ENCODE measurements around the gene THG1L. TPM values are rescaled to one million over a fixed set of nuclear protein-coding genes. Genes with fewer than 3 reads are reported as not detected.

Gene THG1L
- total and polyA plus RNA-seq, 2 donors (not counting 1 experiment from before 2014, with no cell fraction given), result 5.1 to 14.6 TPM

GRCh38 chr5:157718519-157718918, 12.7 kb upstream of the THG1L start:
- Mint-ChIP-seq H3K4me3 (peak overlapping the region; percentile 18), H3K27me3 (no peaks in the 10 kb centered on the region), H3K4me1 (peaks cover 15% of the 10 kb centered on the region), H3K9me3 (ENCODE audit: insufficient read depth) (no peaks in the 10 kb centered on the region), H3K27ac (peak overlapping the region; percentile 42)
- Histone ChIP-seq H3K9me3 (ENCODE audit: control extremely low read depth in 1 of 3, control insufficient read depth in 2 of 3, insufficient read depth in 1 of 3, low read length in 2 of 3) (no peaks in the 10 kb centered on the region), H3K79me2 (ENCODE audit: control insufficient read depth, insufficient read depth, low read length) (peaks cover 24% of the 10 kb centered on the region), H3K4me3 (ENCODE audit: control extremely low read depth in 1 of 5, extremely low read depth in 1 of 5, insufficient read depth in 1 of 5, low read depth in 2 of 5, low read length in 4 of 5) (no peak overlapping the region), H3K9ac (ENCODE audit: low read length) (no peak overlapping the region), H3K4me2 (replicated peaks; ENCODE audit: low read depth, low read length, poor library complexity, severe bottlenecking) (peak overlapping the region; percentile 45), H4K20me1 (ENCODE audit: control insufficient read depth, insufficient read depth, low read length, poor library complexity, severe bottlenecking) (no peaks in the 10 kb centered on the region), H3K27me3 (replicated peaks in 1 of 4; ENCODE audit: control extremely low read depth in 1 of 4, control insufficient read depth in 3 of 4, insufficient read depth in 4 of 4, low read length in 3 of 4) (no peaks in the 10 kb centered on the region), H3K4me1 (ENCODE audit: control insufficient read depth in 2 of 2, insufficient read depth in 2 of 2, low read length in 2 of 2) (peaks cover 19 to 20% of the 10 kb centered on the region in 2 donors), H3K27ac (ENCODE audit: low read length in 2 of 2) (peak overlapping the region in 1 of 2 donors; percentile 30), H3K36me3 (replicated peaks in 1 of 2; ENCODE audit: control extremely low read depth in 1 of 2, control insufficient read depth in 1 of 2, extremely low read depth in 1 of 2, insufficient read depth in 2 of 2, low read length in 1 of 2) (no peaks in the 10 kb centered on the region), H2AFZ (ENCODE audit: insufficient read depth, low read depth, low read length, poor library complexity, severe bottlenecking) (peak overlapping the region; percentile 60)
- ChIA-PET CTCF (interaction anchor here (0.7 to 5.7 kb wide), 58 partner anchors 10 to 570 kb away, joined by 3 to 119 read pairs (median 4); partner anchors contain the start of genes LSM11 and THG1L), POLR2A (interaction anchor here (0.7 kb wide), 1 partner anchor 29 kb away, joined by 3 read pairs; no protein-coding TSS in a partner anchor)
- intact Hi-C loops (cut with micrococcal nuclease), result loop anchor here (1.0 to 5.0 kb wide), 8 partner anchors 11 to 390 kb away; partner anchors contain the start of gene LSM11
- peak; percentile 80 for TF ChIP-seq CTCF (IDR thresholded peaks at IDR 0.05)
- TF ChIP-seq EZH2 (IDR thresholded peaks at IDR 0.05; ENCODE audit: borderline replicate concordance, insufficient read depth, low read depth, low read length, poor library complexity, severe bottlenecking), result no peak
- peak; percentile 74 for DNase-seq
- WGBS (ENCODE audit: insufficient coverage), result 13% methylated on average over 3 of the region's 4 CpGs
- peak; percentile 95 for ATAC-seq (ENCODE audit: low read depth)

DNA sequence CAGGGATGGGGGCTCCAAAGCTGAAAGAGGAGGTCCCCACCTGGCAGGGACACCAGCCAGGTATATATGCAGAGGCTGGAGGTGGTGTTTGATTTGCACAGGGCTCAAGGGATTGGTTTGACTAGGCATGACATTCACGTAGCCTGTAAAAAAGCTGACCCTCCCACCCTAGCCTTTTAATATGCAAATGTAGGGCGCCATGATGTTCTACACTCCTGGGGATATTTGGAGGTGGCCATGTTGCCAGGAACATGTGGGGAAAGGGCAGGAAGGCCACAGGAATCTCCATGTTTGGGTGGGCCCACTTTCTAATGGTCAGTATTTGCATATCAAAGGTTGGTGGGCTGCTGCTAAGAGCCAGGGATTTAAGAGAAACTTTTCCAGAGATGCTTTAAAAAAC, 12.0 kb upstream of the THG1L start:
- CTCF ChIA-PET, result interaction anchor here (0.7 to 5.7 kb wide), 42 partner anchors 9 to 394 kb away, joined by 3 to 119 read pairs (median 5); partner anchors contain the start of genes LSM11 and THG1L
- DNase-seq (no peak), ATAC-seq (ENCODE audit: low read depth) (no peak)
- Mint-ChIP-seq H3K4me1 (peaks cover 18% of the 10 kb centered on the region), H3K27ac (no peak overlapping the region), H3K4me3 (no peak overlapping the region), H3K27me3 (no peaks in the 10 kb centered on the region), H3K9me3 (ENCODE audit: insufficient read depth) (no peaks in the 10 kb centered on the region)
- H3K4me2 ChIP-seq (replicated peaks; ENCODE audit: low read depth, low read length, poor library complexity, severe bottlenecking), result no peak overlapping the region
- WGBS (ENCODE audit: insufficient coverage), result 100% methylated on average over 1 of the region's 2 CpGs
- POLR2A ChIA-PET, result interaction anchor here (0.7 kb wide), 1 partner anchor 124 kb away, joined by 4 read pairs; no protein-coding TSS in a partner anchor
- no peak overlapping the region for H2AFZ ChIP-seq (ENCODE audit: insufficient read depth, low read depth, low read length, poor library complexity, severe bottlenecking)
- no peak overlapping the region for H3K27ac ChIP-seq (ENCODE audit: low read length in 2 of 2)
- TF ChIP-seq EZH2 (IDR thresholded peaks at IDR 0.05; ENCODE audit: borderline replicate concordance, insufficient read depth, low read depth, low read length, poor library complexity, severe bottlenecking), result no peak
- no peak for TF ChIP-seq CTCF (IDR thresholded peaks at IDR 0.05)
- no peaks in the 10 kb centered on the region for H3K36me3 ChIP-seq (replicated peaks in 1 of 2; ENCODE audit: control extremely low read depth in 1 of 2, control insufficient read depth in 1 of 2, extremely low read depth in 1 of 2, insufficient read depth in 2 of 2, low read length in 1 of 2)
- no peaks in the 10 kb centered on the region for H3K27me3 ChIP-seq (replicated peaks in 1 of 4; ENCODE audit: control extremely low read depth in 1 of 4, control insufficient read depth in 3 of 4, insufficient read depth in 4 of 4, low read length in 3 of 4)
- peaks cover 19 to 20% of the 10 kb centered on the region in 2 donors for H3K4me1 ChIP-seq (ENCODE audit: control insufficient read depth in 2 of 2, insufficient read depth in 2 of 2, low read length in 2 of 2)
- no peaks in the 10 kb centered on the region for H3K9me3 ChIP-seq (ENCODE audit: control extremely low read depth in 1 of 3, control insufficient read depth in 2 of 3, insufficient read depth in 1 of 3, low read length in 2 of 3)
- H4K20me1 ChIP-seq (ENCODE audit: control insufficient read depth, insufficient read depth, low read length, poor library complexity, severe bottlenecking), result no peaks in the 10 kb centered on the region
- H3K9ac ChIP-seq (ENCODE audit: low read length), result no peak overlapping the region
- H3K4me3 ChIP-seq (ENCODE audit: control extremely low read depth in 1 of 5, extremely low read depth in 1 of 5, insufficient read depth in 1 of 5, low read depth in 2 of 5, low read length in 4 of 5), result no peak overlapping the region
- H3K79me2 ChIP-seq (ENCODE audit: control insufficient read depth, insufficient read depth, low read length), result peaks cover 27% of the 10 kb centered on the region
- intact Hi-C loops (cut with micrococcal nuclease), result loop anchor here (5.0 kb wide), 2 partner anchors 242 to 377 kb away; no protein-coding TSS in a partner anchor

Measured in B cell (primary cell).